ENCODE results near the gene TMEM97. TPM values are rescaled to one million over a fixed set of nuclear protein-coding genes. Genes with fewer than 3 reads are reported as not detected.
"Not testable (repeated sequence)": the region's sequence is repeated elsewhere in the genome, so short reads cannot be mapped to it uniquely, and the experiment has no call there.

TMEM97 gene
- total RNA-seq, 4 donors from 2014 or later = 4.5 to 9.2 (median 7.2) TPM

GRCh38 chr17:28282596-28282995 is 36.4 kb upstream of the TMEM97 start:
- WGBS, 2 donors (ENCODE audit: low coverage in 1 of 2) = 61 to 76% methylated on average over 6 to 7 of the region's 7 CpGs
- H3K27ac ChIP-seq = no peak overlapping the region
- ATAC-seq = no peak
- no peaks in the 10 kb centered on the region for H3K4me1 ChIP-seq
- no peak overlapping the region for H3K4me3 ChIP-seq
- no peaks in the 10 kb centered on the region for H3K27me3 ChIP-seq
- H3K36me3 ChIP-seq = no peaks in the 10 kb centered on the region
- TF ChIP-seq CTCF (IDR thresholded peaks at IDR 0.05) (no peak), EP300 (IDR thresholded peaks at IDR 0.05) (no peak), POLR2A (IDR thresholded peaks at IDR 0.05) (no peak), POLR2AphosphoS5 (IDR thresholded peaks at IDR 0.05) (no peak)
- H3K9me3 ChIP-seq = no peaks in the 10 kb centered on the region

GRCh38 chr17:28285965-28286364 is 33.0 kb upstream of the TMEM97 start:
- 54 to 74% methylated on average over 2 of the region's 2 CpGs for WGBS, 2 donors (ENCODE audit: low coverage in 1 of 2)
- Histone ChIP-seq H3K4me3 (no peak overlapping the region), H3K27ac (no peak overlapping the region), H3K4me1 (no peaks in the 10 kb centered on the region), H3K9me3 (no peaks in the 10 kb centered on the region), H3K36me3 (no peaks in the 10 kb centered on the region), H3K27me3 (no peaks in the 10 kb centered on the region)
- TF ChIP-seq POLR2A (IDR thresholded peaks at IDR 0.05) = no peak
- no peak for TF ChIP-seq EP300 (IDR thresholded peaks at IDR 0.05)
- no peak for TF ChIP-seq CTCF (IDR thresholded peaks at IDR 0.05)
- no peak for TF ChIP-seq POLR2AphosphoS5 (IDR thresholded peaks at IDR 0.05)
- ATAC-seq = no peak

- no peaks in the 10 kb centered on the region for H3K4me1 ChIP-seq
- H3K27me3 ChIP-seq = peaks cover 10% of the 10 kb centered on the region
- no peaks in the 10 kb centered on the region for H3K9me3 ChIP-seq
- WGBS, 2 donors (ENCODE audit: low coverage in 1 of 2) = 82% methylated on average over 2 of the region's 2 CpGs; no CpG with 5 or more reads in 1 of the 2 donors
- TF ChIP-seq POLR2AphosphoS5 (IDR thresholded peaks at IDR 0.05) (no peak), POLR2A (IDR thresholded peaks at IDR 0.05) (no peak), CTCF (IDR thresholded peaks at IDR 0.05) (no peak), EP300 (IDR thresholded peaks at IDR 0.05) (no peak)
- H3K36me3 ChIP-seq = no peaks in the 10 kb centered on the region
- ATAC-seq = no peak
- H3K4me3 ChIP-seq = no peak overlapping the region
- no peak overlapping the region for H3K27ac ChIP-seq
Measured at GRCh38 chr17:28290703-28291102, 28.3 kb upstream of the TMEM97 start.

GRCh38 chr17:28291780-28292330 is 27.1 kb upstream of the TMEM97 start:
- TF ChIP-seq POLR2AphosphoS5 (IDR thresholded peaks at IDR 0.05) (no peak), CTCF (IDR thresholded peaks at IDR 0.05) (no peak), EP300 (IDR thresholded peaks at IDR 0.05) (no peak), POLR2A (IDR thresholded peaks at IDR 0.05) (no peak)
- H3K27ac ChIP-seq = no peak overlapping the region
- no peak overlapping the region for H3K4me3 ChIP-seq
- peaks cover 10% of the 10 kb centered on the region for H3K27me3 ChIP-seq
- no peaks in the 10 kb centered on the region for H3K4me1 ChIP-seq
- ATAC-seq = no peak
- WGBS, 2 donors (ENCODE audit: low coverage in 1 of 2) = 32 to 36% methylated on average over 1 of the region's 1 CpG
- H3K9me3 ChIP-seq = no peaks in the 10 kb centered on the region
- H3K36me3 ChIP-seq = no peaks in the 10 kb centered on the region

- 59 to 80% methylated on average over 9 to 12 of the region's 12 CpGs for WGBS, 2 donors (ENCODE audit: low coverage in 1 of 2)
Measured at GRCh38 chr17:28292878-28293277, 26.1 kb upstream of the TMEM97 start.

More at GRCh38 chr17:28292878-28293277, 26.1 kb upstream of the TMEM97 start:
- not testable (repeated sequence) for H3K4me1 ChIP-seq, H3K9me3 ChIP-seq, H3K27me3 ChIP-seq, H3K36me3 ChIP-seq, H3K27ac ChIP-seq, ATAC-seq, H3K4me3 ChIP-seq
